Measurements from ENCODE around the gene LGI4. TPM values are rescaled to one million over a fixed set of nuclear protein-coding genes. Genes with fewer than 3 reads are reported as not detected.
A peak's percentile ranks its signal among the peaks of the same experiment; 100 is the strongest.
"Not testable (repeated sequence)": the region's sequence is repeated elsewhere in the genome, so short reads cannot be mapped to it uniquely, and the experiment has no call there.

The LGI4 gene
- total RNA-seq, 1 donor from 2014 or later: 59.3 TPM

- H3K9me3 ChIP-seq: no peaks in the 10 kb centered on the region
- peaks cover 3 to 12% of the 10 kb centered on the region in 2 donors for H3K4me1 ChIP-seq
- no peaks in the 10 kb centered on the region for H3K27me3 ChIP-seq
- peak overlapping the region in 1 of 2 donors; percentile 63 for H3K4me3 ChIP-seq
- no peaks in the 10 kb centered on the region for H3K36me3 ChIP-seq
- no peak for DNase-seq (ENCODE audit: low spot score in 2 of 2)
- TF ChIP-seq, protein P1, sequence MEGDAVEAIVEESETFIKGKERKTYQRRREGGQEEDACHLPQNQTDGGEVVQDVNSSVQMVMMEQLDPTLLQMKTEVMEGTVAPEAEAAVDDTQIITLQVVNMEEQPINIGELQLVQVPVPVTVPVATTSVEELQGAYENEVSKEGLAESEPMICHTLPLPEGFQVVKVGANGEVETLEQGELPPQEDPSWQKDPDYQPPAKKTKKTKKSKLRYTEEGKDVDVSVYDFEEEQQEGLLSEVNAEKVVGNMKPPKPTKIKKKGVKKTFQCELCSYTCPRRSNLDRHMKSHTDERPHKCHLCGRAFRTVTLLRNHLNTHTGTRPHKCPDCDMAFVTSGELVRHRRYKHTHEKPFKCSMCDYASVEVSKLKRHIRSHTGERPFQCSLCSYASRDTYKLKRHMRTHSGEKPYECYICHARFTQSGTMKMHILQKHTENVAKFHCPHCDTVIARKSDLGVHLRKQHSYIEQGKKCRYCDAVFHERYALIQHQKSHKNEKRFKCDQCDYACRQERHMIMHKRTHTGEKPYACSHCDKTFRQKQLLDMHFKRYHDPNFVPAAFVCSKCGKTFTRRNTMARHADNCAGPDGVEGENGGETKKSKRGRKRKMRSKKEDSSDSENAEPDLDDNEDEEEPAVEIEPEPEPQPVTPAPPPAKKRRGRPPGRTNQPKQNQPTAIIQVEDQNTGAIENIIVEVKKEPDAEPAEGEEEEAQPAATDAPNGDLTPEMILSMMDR (IDR thresholded peaks at IDR 0.05): no peak
- H3K27ac ChIP-seq: peak overlapping the region; percentile 4 to 69
- intact Hi-C loops (cut with DNase I): no loop called here
Observed at GRCh38 chr19:35133826-35134225, 1.0 kb downstream of the LGI4 start.

- Histone ChIP-seq H3K27ac (no peak overlapping the region), H3K9me3 (no peaks in the 10 kb centered on the region), H3K4me3 (no peak overlapping the region), H3K27me3 (no peaks in the 10 kb centered on the region), H3K36me3 (no peaks in the 10 kb centered on the region), H3K4me1 (peaks cover 0 to 4% of the 10 kb centered on the region in 2 donors)
- TF ChIP-seq, protein P1 (IDR thresholded peaks at IDR 0.05): no peak
- no peak for DNase-seq (ENCODE audit: low spot score in 2 of 2)
- intact Hi-C loops (cut with DNase I): no loop called here
Observed at GRCh38 chr19:35132254-35132653, 2.6 kb downstream of the LGI4 start.

GRCh38 chr19:35130761-35131720 lies 3.8 kb downstream of the LGI4 start:
- Histone ChIP-seq H3K4me1 (peaks cover 4 to 5% of the 10 kb centered on the region in 2 donors), H3K4me3 (no peak overlapping the region), H3K36me3 (no peaks in the 10 kb centered on the region), H3K9me3 (no peaks in the 10 kb centered on the region), H3K27ac (no peak overlapping the region), H3K27me3 (no peaks in the 10 kb centered on the region)
- TF ChIP-seq, protein P1 (IDR thresholded peaks at IDR 0.05): no peak
- intact Hi-C loops (cut with DNase I): no loop called here
- DNase-seq (ENCODE audit: low spot score in 2 of 2): no peak

DNA sequence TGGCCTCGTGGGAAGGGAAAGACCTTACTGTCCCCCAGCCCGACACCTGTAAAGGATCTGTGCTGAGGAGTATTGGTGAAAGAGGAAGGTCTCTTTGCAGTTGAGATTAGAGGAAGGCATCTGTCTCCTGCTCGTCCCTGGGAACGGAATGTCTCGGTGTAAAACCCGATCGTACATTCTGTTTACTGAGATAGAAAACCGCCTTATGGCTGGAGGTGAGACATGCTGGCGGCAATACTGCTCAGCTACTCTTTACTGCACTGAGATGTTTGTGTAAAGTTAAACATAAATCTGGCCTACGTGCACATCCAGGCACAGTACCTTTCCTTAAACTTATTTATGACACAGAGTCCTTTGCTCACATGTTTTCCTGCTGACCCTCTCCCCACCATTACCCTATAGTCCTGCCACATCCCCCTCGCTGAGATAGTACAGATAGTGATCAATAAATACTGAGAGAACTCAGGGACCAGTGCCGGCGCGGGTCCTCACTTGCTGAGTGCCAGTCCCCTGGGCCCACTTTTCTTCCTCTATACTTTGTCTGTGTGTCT lies 5.1 kb downstream of the LGI4 start:
- H3K27ac ChIP-seq; H3K36me3 ChIP-seq; H3K9me3 ChIP-seq; H3K4me3 ChIP-seq; H3K4me1 ChIP-seq; DNase-seq (ENCODE audit: low spot score in 2 of 2); H3K27me3 ChIP-seq: not testable (repeated sequence)
- intact Hi-C loops (cut with DNase I): loop anchor here (10.0 kb wide), 3 partner anchors 485 to 805 kb away; partner anchors contain the start of genes COX6B1, ETV2, HAUS5 and LRFN3

GRCh38 chr19:35128398-35129057 lies 6.3 kb downstream of the LGI4 start:
- intact Hi-C loops (cut with DNase I): loop anchor here (10.0 kb wide), 3 partner anchors 486 to 806 kb away; partner anchors contain the start of genes COX6B1, ETV2, HAUS5 and LRFN3
- no peaks in the 10 kb centered on the region for H3K9me3 ChIP-seq
- H3K4me3 ChIP-seq: no peak overlapping the region
- H3K27ac ChIP-seq: no peak overlapping the region
- no peaks in the 10 kb centered on the region for H3K27me3 ChIP-seq
- H3K4me1 ChIP-seq: peaks cover 5 to 8% of the 10 kb centered on the region in 2 donors
- no peak for DNase-seq (ENCODE audit: low spot score in 2 of 2)
- TF ChIP-seq, protein P1 (IDR thresholded peaks at IDR 0.05): no peak
- no peaks in the 10 kb centered on the region for H3K36me3 ChIP-seq

Measured in ascending aorta (tissue), 2 donors.